ENCODE measurements around the gene STXBP6.

Gene STXBP6

GRCh38 chr14:24879661-24880386, 170.1 kb downstream of the STXBP6 start (continued):
- no peak for TF ChIP-seq ZNF571 (tag by site-specific recombination; IDR thresholded peaks at IDR 0.05)
- TF ChIP-seq ZBTB8A (tag by site-specific recombination; IDR thresholded peaks at IDR 0.05) = no peak
- no peak for TF ChIP-seq TCF7L2 (IDR thresholded peaks at IDR 0.05; ENCODE audit: borderline replicate concordance, low read depth, low read length)
- no peak for TF ChIP-seq ZNF677 (tag by site-specific recombination; IDR thresholded peaks at IDR 0.05)
- TF ChIP-seq ZNF423 (tag by site-specific recombination; IDR thresholded peaks at IDR 0.05) = no peak
- no peak for TF ChIP-seq WT1 (tag by site-specific recombination; IDR thresholded peaks at IDR 0.05)
- TF ChIP-seq ZFHX2 (tag by site-specific recombination; conservative IDR thresholded peaks at IDR 0.05) = no peak
- no peak for TF ChIP-seq ZNF623 (tag by site-specific recombination; IDR thresholded peaks at IDR 0.05)
- TF ChIP-seq ZNF366 (tag by site-specific recombination; conservative IDR thresholded peaks at IDR 0.05) = no peak
- TF ChIP-seq ZNF596 (tag by site-specific recombination; IDR thresholded peaks at IDR 0.05) = no peak
- TF ChIP-seq ZNF174 (tag by site-specific recombination; IDR thresholded peaks at IDR 0.05) = no peak
- TF ChIP-seq HOXC10 (CRISPR knock-in tag; IDR thresholded peaks at IDR 0.05) = no peak
- no peak for TF ChIP-seq ZNF140 (tag by site-specific recombination; IDR thresholded peaks at IDR 0.05)

- no peak overlapping the region for H3K4me3 ChIP-seq (ENCODE audit: low read depth, low read length)
- TF ChIP-seq ZNF133 (tag by site-specific recombination; IDR thresholded peaks at IDR 0.05) (no peak), ZNF211 (tag by site-specific recombination; IDR thresholded peaks at IDR 0.05; ENCODE audit: low read depth) (no peak), ZSCAN30 (tag by site-specific recombination; IDR thresholded peaks at IDR 0.05) (no peak), ZNF423 (tag by site-specific recombination; IDR thresholded peaks at IDR 0.05) (no peak), ZNF223 (tag by site-specific recombination; IDR thresholded peaks at IDR 0.05) (no peak), ZNF785 (tag by site-specific recombination; IDR thresholded peaks at IDR 0.05) (no peak), ZNF529 (tag by site-specific recombination; IDR thresholded peaks at IDR 0.05; ENCODE audit: insufficient replicate concordance) (no peak), ZNF677 (tag by site-specific recombination; IDR thresholded peaks at IDR 0.05) (no peak)
- H3K27ac ChIP-seq (ENCODE audit: extremely low read depth, low read depth, low read length) = no peak overlapping the region
- H3K4me1 ChIP-seq (ENCODE audit: control insufficient read depth, insufficient read depth, low read length) = 0 out of 2 replicates have a peak, but pooled peaks cover 2% of the 10 kb centered on the region
- H3K9me3 ChIP-seq (ENCODE audit: control insufficient read depth, insufficient read depth, low read depth, low read length) = no peaks in the 10 kb centered on the region
- ChIA-PET POLR2A (no interaction called here), CTCF (interaction anchor here (1.2 kb wide), 1 partner anchor 71 kb away, joined by 4 read pairs; no protein-coding TSS in a partner anchor)
- no peaks in the 10 kb centered on the region for H3K36me3 ChIP-seq (ENCODE audit: control insufficient read depth in 2 of 2, insufficient read depth in 1 of 2, low read length in 2 of 2)
Measured at GRCh38 chr14:24876996-24877395, 173.0 kb downstream of the STXBP6 start.

GRCh38 chr14:24875991-24876878, 173.7 kb downstream of the STXBP6 start:
- ChIA-PET CTCF (interaction anchor here (1.2 kb wide), 1 partner anchor 70 kb away, joined by 4 read pairs; no protein-coding TSS in a partner anchor), POLR2A (no interaction called here)
- H3K4me3 ChIP-seq (ENCODE audit: low read depth, low read length) = no peak overlapping the region
- no peaks in the 10 kb centered on the region for H3K36me3 ChIP-seq (ENCODE audit: control insufficient read depth in 2 of 2, insufficient read depth in 1 of 2, low read length in 2 of 2)
- H3K9me3 ChIP-seq (ENCODE audit: control insufficient read depth, insufficient read depth, low read depth, low read length) = no peaks in the 10 kb centered on the region
- no peak overlapping the region for H3K27ac ChIP-seq (ENCODE audit: extremely low read depth, low read depth, low read length)
- 0 out of 2 replicates have a peak, but pooled peaks cover 2% of the 10 kb centered on the region for H3K4me1 ChIP-seq (ENCODE audit: control insufficient read depth, insufficient read depth, low read length)
- TF ChIP-seq ZNF701 (tag by site-specific recombination; IDR thresholded peaks at IDR 0.05) (no peak), ZSCAN30 (tag by site-specific recombination; IDR thresholded peaks at IDR 0.05) (no peak), ZNF530 (tag by site-specific recombination; IDR thresholded peaks at IDR 0.05; ENCODE audit: low read depth) (no peak), ZNF670 (tag by site-specific recombination; IDR thresholded peaks at IDR 0.05; ENCODE audit: low read depth) (no peak), ZFP41 (tag by site-specific recombination; IDR thresholded peaks at IDR 0.05; ENCODE audit: borderline replicate concordance) (no peak), INSM2 (tag by site-specific recombination; IDR thresholded peaks at IDR 0.05) (no peak), ZNF548 (tag by site-specific recombination; IDR thresholded peaks at IDR 0.05) (no peak), ZNF433 (tag by site-specific recombination; IDR thresholded peaks at IDR 0.05; ENCODE audit: low read depth) (no peak), ZBTB11 (tag by site-specific recombination; conservative IDR thresholded peaks at IDR 0.05; ENCODE audit: low read depth) (no peak)

Data from HEK293 (cell line).